Activated CD4-positive, alpha-beta memory T cell treated with anti-CD3 and anti-CD28 coated beads, Interleukin-2, amount 10 ng/mL, durations not matched to agents 7 days and 5 days (primary cell): Measurements from ENCODE around the gene XCL1. TPM values are rescaled to one million over a fixed set of nuclear protein-coding genes. Genes with fewer than 3 reads are reported as not detected.

Source experiments
- CTCF ChIA-PET: fragments of 350-600 bp; sonication (Branson Sonifier 250); formaldehyde crosslinking; loops from one replicate; lab custom pipeline; 2021; ENCODE audit warnings: antibody characterized with exemption, inconsistent platforms; lab: Charles Lee
- POLR2A ChIA-PET: fragments of 350-600 bp; sonication (Branson Sonifier 250); formaldehyde crosslinking; loops from one replicate; lab custom pipeline; 2021; ENCODE audit warnings: antibody characterized with exemption; lab: Charles Lee
- DNase-seq: peaks from one replicate; pipeline ENCODE4 v3.0.0-alpha.2; 2020
- H3K27ac Mint-ChIP-seq: one replicate; pipeline ENCODE4 v1.8.0; 2021; ENCODE audit warnings: mild to moderate bottlenecking, mixed read lengths
- H3K27me3 Mint-ChIP-seq: one replicate; pipeline ENCODE4 v1.8.0; 2021; ENCODE audit warnings: mixed read lengths
- H3K36me3 Mint-ChIP-seq: one replicate; pipeline ENCODE4 v1.8.0; 2021; ENCODE audit warnings: low read depth, mixed read lengths
- H3K4me1 Mint-ChIP-seq: one replicate; pipeline ENCODE4 v1.8.0; 2021; ENCODE audit warnings: mixed read lengths
- H3K4me3 Mint-ChIP-seq: one replicate; pipeline ENCODE4 v1.8.0; 2021; ENCODE audit warnings: mild to moderate bottlenecking, mixed read lengths
- H3K9me3 Mint-ChIP-seq: one replicate; pipeline ENCODE4 v1.8.0; 2021; ENCODE audit warnings: mixed read lengths
- total RNA-seq, 2 experiments: library from RNA; stranded (reverse); gene quantifications; one replicate each; pipeline ENCODE4 v1.2.3, GENCODE V29; 2021

Gene XCL1
- total RNA-seq, 2 experiments from 2014 or later: 0.33 TPM; not detected in 1

DNA sequence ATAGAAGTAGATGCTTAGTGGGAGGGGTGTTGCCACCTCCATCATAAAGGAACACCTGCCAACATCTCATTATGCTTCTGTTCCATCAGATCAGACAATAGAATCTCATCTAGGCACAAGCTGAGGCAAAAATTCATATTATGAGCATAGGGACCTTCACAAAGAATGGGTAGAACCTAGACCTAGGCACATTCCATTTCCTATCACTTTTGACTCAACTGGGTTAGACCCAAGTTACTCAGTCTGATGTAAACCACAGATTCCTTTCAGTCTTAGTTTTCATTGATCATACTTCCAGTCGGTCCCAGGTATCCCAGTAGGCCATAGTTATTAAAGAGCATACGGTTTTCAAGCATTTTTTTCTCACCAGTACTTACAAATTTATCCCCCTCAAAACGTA is 21.7 kb downstream of the XCL1 start:
- ChIA-PET CTCF (no interaction called here), POLR2A (no interaction called here)
- no peaks in the 10 kb centered on the region for H3K4me1 Mint-ChIP-seq
- no peaks in the 10 kb centered on the region for H3K9me3 Mint-ChIP-seq
- no peak for DNase-seq
- H3K36me3 Mint-ChIP-seq: peaks cover 4% of the 10 kb centered on the region
- no peak overlapping the region for H3K27ac Mint-ChIP-seq
- peaks cover 3% of the 10 kb centered on the region for H3K27me3 Mint-ChIP-seq
- H3K4me3 Mint-ChIP-seq: no peak overlapping the region

- CTCF ChIA-PET: interaction anchor here (1.2 to 1.7 kb wide), 2 partner anchors 159 to 750 kb away, joined by 4 to 6 read pairs; no protein-coding TSS in a partner anchor
- no peak for DNase-seq
- peaks cover 3% of the 10 kb centered on the region for H3K27me3 Mint-ChIP-seq
- H3K4me1 Mint-ChIP-seq: no peaks in the 10 kb centered on the region
- H3K4me3 Mint-ChIP-seq: no peak overlapping the region
- no peak overlapping the region for H3K27ac Mint-ChIP-seq
- peaks cover 4% of the 10 kb centered on the region for H3K36me3 Mint-ChIP-seq
- POLR2A ChIA-PET: no interaction called here
- no peaks in the 10 kb centered on the region for H3K9me3 Mint-ChIP-seq
Measured at GRCh38 chr1:168598892-168599291, 22.5 kb downstream of the XCL1 start.

DNA sequence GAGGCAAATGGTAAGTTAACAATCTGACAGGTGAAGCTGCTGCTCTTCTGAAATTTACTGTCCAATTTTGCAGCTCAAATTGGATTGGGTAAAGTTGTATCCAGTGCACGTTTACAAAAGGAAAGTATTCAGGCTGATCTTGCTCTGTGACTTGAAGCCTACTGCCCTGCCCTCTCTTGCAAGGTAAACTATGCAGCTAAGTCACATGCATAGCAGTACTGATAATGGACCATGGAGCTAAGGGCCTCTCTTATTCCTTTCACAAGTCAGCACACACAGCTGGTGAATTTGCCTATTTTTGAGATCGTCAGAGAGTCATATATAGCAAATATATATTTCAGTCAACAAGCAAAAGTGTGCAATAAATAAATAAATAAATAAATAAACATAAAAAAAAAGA is 23.2 kb downstream of the XCL1 start:
- peaks cover 3% of the 10 kb centered on the region for H3K27me3 Mint-ChIP-seq
- ChIA-PET CTCF (interaction anchor here (0.5 to 1.7 kb wide), 5 partner anchors 158 to 1119 kb away, joined by 3 to 6 read pairs (median 4); no protein-coding TSS in a partner anchor), POLR2A (no interaction called here)
- peaks cover 4% of the 10 kb centered on the region for H3K36me3 Mint-ChIP-seq
- no peak for DNase-seq
- no peak overlapping the region for H3K27ac Mint-ChIP-seq
- no peaks in the 10 kb centered on the region for H3K9me3 Mint-ChIP-seq
- H3K4me3 Mint-ChIP-seq: no peak overlapping the region
- H3K4me1 Mint-ChIP-seq: no peaks in the 10 kb centered on the region

GRCh38 chr1:168601051-168601450 is 24.6 kb downstream of the XCL1 start:
- no peaks in the 10 kb centered on the region for H3K9me3 Mint-ChIP-seq
- H3K4me1 Mint-ChIP-seq: no peaks in the 10 kb centered on the region
- CTCF ChIA-PET: interaction anchor here (1.2 to 2.0 kb wide), 5 partner anchors 14 to 985 kb away, joined by 3 to 8 read pairs (median 4); partner anchors contain the start of gene F5
- no peak overlapping the region for H3K4me3 Mint-ChIP-seq
- POLR2A ChIA-PET: no interaction called here
- peaks cover 6% of the 10 kb centered on the region for H3K27me3 Mint-ChIP-seq
- no peak overlapping the region for H3K27ac Mint-ChIP-seq
- DNase-seq: no peak
- H3K36me3 Mint-ChIP-seq: peaks cover 4% of the 10 kb centered on the region

DNA sequence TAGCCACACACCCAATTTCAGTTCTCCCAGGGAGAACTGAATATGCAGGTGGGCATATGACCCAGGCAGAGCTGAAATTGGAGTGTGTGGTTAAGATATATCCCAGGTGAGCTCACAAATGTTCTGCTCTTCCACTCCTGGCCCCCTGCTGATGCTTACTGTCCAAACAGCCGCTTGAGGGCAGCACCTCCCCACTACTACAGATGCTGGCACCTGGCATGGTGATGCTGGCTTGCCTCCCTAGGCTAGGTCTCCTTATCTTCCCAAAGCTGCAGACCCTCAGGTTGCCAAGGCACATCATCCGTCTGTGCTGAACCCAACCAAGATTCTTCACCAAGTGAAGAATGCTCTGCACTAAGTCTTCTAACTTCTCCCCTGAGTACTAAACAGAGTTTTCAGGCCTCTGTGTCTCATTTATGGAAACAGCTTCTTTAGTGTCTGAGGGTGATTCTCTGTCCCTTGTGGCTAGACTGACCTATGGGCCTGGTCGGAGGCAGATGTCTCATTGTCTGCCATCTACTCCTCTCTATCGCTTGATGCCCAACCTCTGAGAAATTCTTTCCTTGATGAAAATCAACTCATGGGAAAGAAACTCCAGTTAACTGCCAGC is 27.2 kb downstream of the XCL1 start:
- ChIA-PET CTCF (interaction anchor here (0.5 to 3.6 kb wide), 41 partner anchors 9 to 945 kb away, joined by 3 to 51 read pairs (median 3); partner anchors contain the start of genes BLZF1 and NME7), POLR2A (interaction anchor here (1.2 to 1.7 kb wide), 3 partner anchors 165 to 745 kb away, joined by 3 to 6 read pairs (median 5); no protein-coding TSS in a partner anchor)
- H3K27me3 Mint-ChIP-seq: peaks cover 6% of the 10 kb centered on the region
- no peaks in the 10 kb centered on the region for H3K4me1 Mint-ChIP-seq
- H3K9me3 Mint-ChIP-seq: no peaks in the 10 kb centered on the region
- H3K36me3 Mint-ChIP-seq: no peaks in the 10 kb centered on the region
- no peak overlapping the region for H3K27ac Mint-ChIP-seq
- DNase-seq: peak; percentile 76
- H3K4me3 Mint-ChIP-seq: no peak overlapping the region

DNA sequence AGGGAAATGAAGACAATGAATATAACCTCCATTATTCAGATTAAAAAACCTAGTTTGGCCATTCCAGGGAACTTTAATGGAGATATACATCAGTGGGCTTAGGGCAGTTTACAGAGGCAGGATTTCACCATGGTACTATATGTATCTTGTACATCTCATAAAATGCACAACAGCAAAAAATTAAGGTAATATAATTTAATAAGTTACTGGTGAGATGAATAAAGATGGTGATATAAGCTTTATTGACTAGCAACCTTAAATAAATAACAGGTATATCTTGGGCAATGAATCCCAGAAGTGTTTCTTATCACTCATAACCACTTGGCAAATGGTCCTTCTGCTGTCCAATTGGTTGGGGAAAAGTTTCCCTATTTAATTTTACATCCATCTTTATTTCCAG is 29.0 kb downstream of the XCL1 start:
- ChIA-PET CTCF (interaction anchor here (1.3 to 3.6 kb wide), 2 partner anchors 263 to 743 kb away, joined by 4 to 51 read pairs; no protein-coding TSS in a partner anchor), POLR2A (interaction anchor here (0.9 kb wide), 1 partner anchor 166 kb away, joined by 3 read pairs; no protein-coding TSS in a partner anchor)
- no peaks in the 10 kb centered on the region for H3K9me3 Mint-ChIP-seq
- no peaks in the 10 kb centered on the region for H3K4me1 Mint-ChIP-seq
- no peaks in the 10 kb centered on the region for H3K36me3 Mint-ChIP-seq
- peaks cover 5% of the 10 kb centered on the region for H3K27me3 Mint-ChIP-seq
- no peak overlapping the region for H3K27ac Mint-ChIP-seq
- H3K4me3 Mint-ChIP-seq: no peak overlapping the region
- no peak for DNase-seq

GRCh38 chr1:168606096-168606495 is 29.7 kb downstream of the XCL1 start:
- no peak overlapping the region for H3K27ac Mint-ChIP-seq
- H3K27me3 Mint-ChIP-seq: peaks cover 5% of the 10 kb centered on the region
- POLR2A ChIA-PET: no interaction called here
- H3K4me1 Mint-ChIP-seq: no peaks in the 10 kb centered on the region
- DNase-seq: no peak
- H3K9me3 Mint-ChIP-seq: no peaks in the 10 kb centered on the region
- no peaks in the 10 kb centered on the region for H3K36me3 Mint-ChIP-seq
- H3K4me3 Mint-ChIP-seq: no peak overlapping the region
- CTCF ChIA-PET: interaction anchor here (3.6 kb wide), 1 partner anchor 742 kb away, joined by 51 read pairs; no protein-coding TSS in a partner anchor

DNA sequence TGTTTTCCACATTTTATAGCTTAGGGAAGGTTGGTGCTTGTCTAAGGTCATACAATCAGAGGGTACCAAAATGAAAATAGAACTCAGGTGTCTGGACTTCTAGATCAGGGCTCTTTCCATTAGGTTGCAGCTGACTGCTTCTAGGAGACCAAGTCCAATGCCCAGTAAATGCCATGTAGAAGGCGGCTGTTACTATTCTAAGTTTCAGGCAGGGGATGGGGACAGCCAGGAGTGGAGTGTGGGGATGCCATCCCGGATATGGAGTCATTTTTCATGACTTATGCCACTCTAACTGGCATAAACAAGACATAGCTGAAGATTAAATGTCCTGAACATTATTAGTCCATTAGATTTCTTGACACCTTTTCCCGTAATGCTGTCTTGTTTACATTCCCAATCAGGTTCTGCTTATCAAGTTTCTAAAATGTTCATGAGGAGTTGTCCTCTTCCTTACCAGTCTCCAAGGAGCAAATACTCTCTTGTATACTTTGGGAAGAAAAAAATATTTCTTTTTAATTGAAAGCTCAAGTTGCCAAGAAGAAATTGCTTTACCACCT is 31.5 kb downstream of the XCL1 start:
- CTCF ChIA-PET: interaction anchor here (1.1 to 1.4 kb wide), 2 partner anchors 525 to 741 kb away, joined by 3 to 4 read pairs; no protein-coding TSS in a partner anchor
- H3K4me1 Mint-ChIP-seq: no peaks in the 10 kb centered on the region

DNA sequence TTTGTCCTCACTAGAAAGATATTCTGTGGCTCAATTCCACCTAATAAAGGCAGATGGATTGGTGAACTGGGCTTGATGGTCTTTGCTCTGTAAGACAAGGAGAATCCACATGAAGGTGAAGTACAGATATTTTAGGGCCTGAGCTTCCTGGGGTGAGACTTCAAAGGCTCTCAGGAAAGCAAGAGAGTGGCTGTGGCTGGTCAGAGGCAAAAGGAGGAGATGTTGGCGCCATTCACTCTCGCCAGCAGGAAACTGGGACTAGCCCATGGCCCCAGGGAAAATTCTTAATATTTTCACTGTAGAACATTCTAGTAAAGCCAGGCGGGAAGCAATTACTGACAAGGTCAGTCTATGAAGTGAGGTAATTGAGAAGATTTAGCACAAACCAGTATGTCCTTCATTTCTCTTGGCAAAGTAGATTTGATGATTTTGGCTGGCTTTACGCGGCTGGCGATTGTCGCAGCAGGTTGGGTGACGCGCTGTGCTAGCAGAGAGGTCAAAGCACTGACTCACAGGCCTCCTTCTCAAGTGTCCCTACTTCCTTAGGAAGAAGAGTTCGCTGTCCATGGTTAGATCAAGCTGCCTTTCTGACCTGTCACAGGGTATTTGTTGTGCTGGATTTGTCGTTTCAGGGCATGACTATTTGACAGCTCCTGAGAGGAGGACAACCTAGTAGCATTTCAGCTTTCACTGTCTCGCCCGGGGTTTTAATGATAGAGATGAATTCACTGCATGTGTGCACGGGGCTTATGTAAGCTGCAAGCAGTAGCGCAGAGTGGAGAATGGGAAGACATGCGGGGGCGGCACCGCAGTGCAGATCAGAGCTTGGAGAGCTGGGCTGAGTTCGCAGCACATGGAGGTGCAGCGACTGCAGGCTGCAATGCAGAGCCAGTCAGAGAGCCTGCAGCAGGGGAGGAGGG is 32.7 kb downstream of the XCL1 start:
- Mint-ChIP-seq H3K36me3 (no peaks in the 10 kb centered on the region), H3K4me3 (no peak overlapping the region), H3K27me3 (peaks cover 5% of the 10 kb centered on the region), H3K27ac (no peak overlapping the region), H3K4me1 (no peaks in the 10 kb centered on the region), H3K9me3 (no peaks in the 10 kb centered on the region)
- ChIA-PET POLR2A (no interaction called here), CTCF (no interaction called here)
- no peak for DNase-seq

More for the DNA sequence above, 31.5 kb downstream of the XCL1 start:
- Mint-ChIP-seq H3K27ac (no peak overlapping the region), H3K4me3 (no peak overlapping the region), H3K9me3 (no peaks in the 10 kb centered on the region), H3K27me3 (peaks cover 5% of the 10 kb centered on the region), H3K36me3 (no peaks in the 10 kb centered on the region)
- POLR2A ChIA-PET: no interaction called here
- no peak for DNase-seq

DNA sequence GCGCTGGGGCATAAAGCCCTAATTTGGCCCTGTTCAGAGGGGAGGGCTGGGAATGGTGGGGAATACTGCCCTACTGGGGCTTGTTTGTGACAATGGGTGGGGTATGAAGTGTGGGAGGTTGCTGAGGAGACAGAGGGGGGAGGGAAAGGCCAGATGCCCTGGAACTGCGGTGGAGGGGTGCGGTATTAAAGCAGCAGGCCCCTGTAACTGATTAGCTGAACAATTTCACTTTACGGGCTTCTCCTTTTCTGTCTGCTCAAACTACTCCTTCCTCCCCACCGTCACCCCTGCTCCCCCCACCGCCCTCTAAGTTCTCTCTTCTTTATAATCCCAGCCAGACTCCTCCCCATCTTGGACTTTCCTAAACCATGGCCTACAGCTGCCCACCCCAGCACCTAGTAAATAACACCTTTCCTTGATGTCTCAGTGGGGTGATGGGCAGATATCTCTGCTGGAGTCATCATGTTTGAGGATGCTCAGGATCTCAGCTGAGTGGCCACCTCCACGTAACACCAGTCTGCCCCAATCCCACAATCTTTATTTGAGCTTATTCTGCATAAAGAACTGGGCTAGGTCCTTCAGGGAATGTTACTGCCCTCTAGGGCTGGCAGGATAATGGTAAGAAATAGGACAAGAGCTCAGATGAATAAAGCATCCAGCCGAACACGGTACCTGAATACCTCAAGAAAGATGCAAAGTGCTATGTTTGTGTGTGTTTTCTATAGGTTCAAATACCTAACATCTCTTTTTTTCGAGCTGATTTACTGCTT is 33.5 kb downstream of the XCL1 start:
- Mint-ChIP-seq H3K27me3 (peaks cover 5% of the 10 kb centered on the region), H3K36me3 (no peaks in the 10 kb centered on the region), H3K27ac (no peak overlapping the region), H3K4me3 (no peak overlapping the region), H3K4me1 (no peaks in the 10 kb centered on the region), H3K9me3 (no peaks in the 10 kb centered on the region)
- ChIA-PET CTCF (no interaction called here), POLR2A (no interaction called here)
- DNase-seq: no peak

DNA sequence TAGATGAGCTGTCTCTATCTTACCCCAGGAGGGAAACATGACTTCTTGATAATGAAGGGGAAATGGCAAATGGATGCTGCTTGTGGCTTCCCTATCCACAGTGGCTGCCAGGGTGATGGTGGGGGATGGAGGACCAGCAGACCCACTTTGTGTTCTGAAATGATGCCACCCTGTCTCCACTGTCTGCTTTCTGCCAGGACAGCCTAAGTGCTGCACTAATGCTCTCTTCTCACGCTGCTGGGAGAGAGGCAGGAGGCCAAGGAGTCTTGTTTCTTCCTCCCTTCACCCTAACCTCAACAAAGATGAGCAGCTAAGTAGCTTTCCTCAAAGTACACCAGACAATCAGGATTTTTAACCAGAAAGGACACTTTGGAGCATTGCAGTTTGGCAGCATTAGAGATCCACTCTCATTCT is 36.6 kb downstream of the XCL1 start:
- CTCF ChIA-PET: interaction anchor here (1.2 kb wide), 1 partner anchor 9 kb away, joined by 3 read pairs; no protein-coding TSS in a partner anchor
- H3K4me1 Mint-ChIP-seq: no peaks in the 10 kb centered on the region
- no peaks in the 10 kb centered on the region for H3K36me3 Mint-ChIP-seq
- peaks cover 2% of the 10 kb centered on the region for H3K27me3 Mint-ChIP-seq
- no peak overlapping the region for H3K4me3 Mint-ChIP-seq
- POLR2A ChIA-PET: no interaction called here
- no peak overlapping the region for H3K27ac Mint-ChIP-seq
- H3K9me3 Mint-ChIP-seq: no peaks in the 10 kb centered on the region
- no peak for DNase-seq

GRCh38 chr1:168613691-168614231 is 37.4 kb downstream of the XCL1 start:
- no peak for DNase-seq
- ChIA-PET CTCF (no interaction called here), POLR2A (interaction anchor here (0.6 kb wide), 1 partner anchor 524 kb away, joined by 3 read pairs; no protein-coding TSS in a partner anchor)
- no peaks in the 10 kb centered on the region for H3K9me3 Mint-ChIP-seq
- peaks cover 2% of the 10 kb centered on the region for H3K27me3 Mint-ChIP-seq
- no peak overlapping the region for H3K27ac Mint-ChIP-seq
- H3K4me3 Mint-ChIP-seq: no peak overlapping the region
- no peaks in the 10 kb centered on the region for H3K4me1 Mint-ChIP-seq
- no peaks in the 10 kb centered on the region for H3K36me3 Mint-ChIP-seq
